Measurements from ENCODE around the gene ZFP62.
A peak's percentile ranks its signal among the peaks of the same experiment; 100 is the strongest.

Gene ZFP62

GRCh38 chr5:180815293-180815917 is 45.7 kb downstream of the ZFP62 start:
- TF ChIP-seq CTCF (conservative IDR thresholded peaks at IDR 0.05; ENCODE audit: low read length) = no peak
- no peak overlapping the region for H3K4me3 ChIP-seq (ENCODE audit: low read length)
- no peak for DNase-seq (ENCODE audit: low read depth)

GRCh38 chr5:180813420-180813819 is 47.7 kb downstream of the ZFP62 start:
- DNase-seq (ENCODE audit: low read depth) = no peak
- H3K4me3 ChIP-seq (ENCODE audit: low read length) = no peak overlapping the region
- no peak for TF ChIP-seq CTCF (conservative IDR thresholded peaks at IDR 0.05; ENCODE audit: low read length)

DNA sequence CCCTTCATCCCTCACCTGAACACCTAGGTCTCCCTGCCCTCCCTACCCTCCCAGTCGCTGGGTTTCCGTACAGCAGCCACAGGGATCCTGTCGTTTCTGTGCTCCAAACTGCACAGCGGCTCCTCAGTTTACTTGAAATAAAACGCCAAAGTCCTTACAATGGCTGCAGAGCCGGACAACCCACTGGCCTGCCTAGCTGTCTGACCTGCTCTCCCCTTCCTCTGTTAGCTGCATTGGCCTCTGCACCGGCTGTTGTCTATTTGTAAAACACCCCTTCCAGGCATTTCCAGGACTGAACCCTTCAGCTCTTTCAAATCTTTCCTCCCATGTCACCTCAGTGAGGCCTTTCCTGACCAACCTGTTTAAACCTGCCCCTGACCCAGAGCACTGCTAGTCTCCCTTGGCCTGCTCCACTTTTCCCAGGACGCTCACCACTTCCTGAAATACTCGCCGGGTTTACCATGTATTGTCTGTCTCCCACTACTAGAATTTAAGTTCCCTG is 49.4 kb downstream of the ZFP62 start:
- DNase-seq (ENCODE audit: low read depth) = no peak
- no peak for TF ChIP-seq CTCF (conservative IDR thresholded peaks at IDR 0.05; ENCODE audit: low read length)
- H3K4me3 ChIP-seq (ENCODE audit: low read length) = peak overlapping the region; percentile 92; the same call in 1 of the 2 replicates

DNA sequence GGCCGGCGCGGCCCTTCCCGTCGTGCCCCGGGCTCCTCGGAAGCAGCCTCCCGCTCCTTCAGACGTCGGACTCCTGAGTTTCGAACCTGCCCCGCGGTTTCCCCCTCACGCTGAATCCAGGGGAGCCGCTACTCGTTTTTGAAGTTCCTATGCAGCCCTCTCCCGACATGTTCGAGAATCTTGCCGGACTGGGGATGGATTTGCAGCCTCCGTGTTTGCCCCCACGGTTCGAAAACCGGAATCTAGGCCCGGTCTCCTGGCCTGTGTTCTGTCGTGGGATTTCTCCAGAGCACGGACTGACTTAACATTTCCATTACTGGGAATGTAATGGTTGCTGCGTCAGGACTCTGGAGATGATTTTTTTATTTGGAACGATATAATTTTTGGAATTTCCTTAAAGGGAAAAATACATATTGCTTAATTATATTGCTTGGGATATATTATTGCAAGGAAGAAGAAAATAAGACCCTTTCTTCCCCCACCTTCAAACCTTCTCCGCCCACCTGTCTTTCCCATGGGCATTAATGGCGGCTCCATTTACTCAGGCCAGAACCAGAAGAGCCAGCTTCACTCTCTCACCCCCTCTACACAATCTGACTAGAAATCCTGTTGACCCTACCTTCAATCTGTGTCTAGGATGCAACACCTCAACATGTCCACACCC is 50.0 kb downstream of the ZFP62 start:
- TF ChIP-seq CTCF (conservative IDR thresholded peaks at IDR 0.05; ENCODE audit: low read length) = no peak
- no peak for DNase-seq (ENCODE audit: low read depth)
- H3K4me3 ChIP-seq (ENCODE audit: low read length) = peak overlapping the region; percentile 92

GRCh38 chr5:180810210-180810958 is 50.7 kb downstream of the ZFP62 start:
- peak; percentile 93 for DNase-seq (ENCODE audit: low read depth)

More at GRCh38 chr5:180810210-180810958, 50.7 kb downstream of the ZFP62 start:
- TF ChIP-seq CTCF (conservative IDR thresholded peaks at IDR 0.05; ENCODE audit: low read length) = no peak
- H3K4me3 ChIP-seq (ENCODE audit: low read length) = peak overlapping the region; percentile 92
